HUES48 (cell line): ENCODE results near the gene SMCO2.

Source experiments
- H3K27ac ChIP-seq: one replicate; pipeline ENCODE4 v1.7.0; 2013; ENCODE audit warnings: low read depth, low read length, inconsistent platforms
- H3K27me3 ChIP-seq: 2 replicates; pipeline ENCODE4 v1.6.1; 2013; ENCODE audit warnings: mild to moderate bottlenecking, low read length; ENCODE audit not compliant: control insufficient read depth, insufficient read depth
- H3K36me3 ChIP-seq: 2 replicates; pipeline ENCODE4 v1.6.1; 2013; ENCODE audit warnings: low read length; ENCODE audit not compliant: control insufficient read depth, insufficient read depth
- H3K4me1 ChIP-seq: 2 replicates; pipeline ENCODE4 v1.6.1; 2013; ENCODE audit warnings: mild to moderate bottlenecking, low read length; ENCODE audit not compliant: control insufficient read depth, insufficient read depth
- H3K4me3 ChIP-seq: 2 replicates; pipeline ENCODE4 v1.5.1; 2013; ENCODE audit warnings: mild to moderate bottlenecking, low read depth, low read length
- H3K9ac ChIP-seq: 2 replicates; pipeline ENCODE4 v1.6.1; 2013; ENCODE audit warnings: mild to moderate bottlenecking, low read depth, low read length, moderate library complexity
- H3K9me3 ChIP-seq: 2 replicates; pipeline ENCODE4 v1.6.1; 2013; ENCODE audit warnings: low read length; ENCODE audit not compliant: control insufficient read depth, insufficient read depth

Gene SMCO2

GRCh38 chr12:27446436-27446835 is at the start of gene SMCO2:
SMCO2 (plus strand) TSS chr12:27446736; CDS start chr12:27470632, 23,896 bp downstream.
- H3K27me3 ChIP-seq: no peaks in the 10 kb centered on the region
- H3K27ac ChIP-seq: no peak within 1 kb of the TSS
- H3K9ac ChIP-seq: no peak within 1 kb of the TSS
- H3K36me3 ChIP-seq: no peaks in the 10 kb centered on the region
- H3K9me3 ChIP-seq: no peaks in the 10 kb centered on the region
- no peak within 1 kb of the TSS for H3K4me3 ChIP-seq
- 0 out of 2 replicates have a peak, but pooled peaks cover 5% of the 10 kb centered on the region for H3K4me1 ChIP-seq

- peaks cover 30% of the 10 kb centered on the region for H3K36me3 ChIP-seq
- H3K4me1 ChIP-seq: no peaks in the 10 kb centered on the region
- H3K4me3 ChIP-seq: no peak overlapping the region
- peaks cover 3% of the 10 kb centered on the region; the same call in 1 of the 2 replicates for H3K9me3 ChIP-seq
- no peaks in the 10 kb centered on the region for H3K27me3 ChIP-seq
- no peak overlapping the region for H3K9ac ChIP-seq
- no peak overlapping the region for H3K27ac ChIP-seq
These were observed 48.1 kb upstream of the SMCO2 start for GRCh38 chr12:27398466-27398865.

GRCh38 chr12:27399074-27399473 is 47.5 kb upstream of the SMCO2 start:
- no peak overlapping the region for H3K27ac ChIP-seq
- H3K4me1 ChIP-seq: no peaks in the 10 kb centered on the region
- H3K4me3 ChIP-seq: no peak overlapping the region
- no peaks in the 10 kb centered on the region for H3K27me3 ChIP-seq
- H3K36me3 ChIP-seq: peaks cover 31% of the 10 kb centered on the region
- H3K9me3 ChIP-seq: peaks cover 8% of the 10 kb centered on the region
- H3K9ac ChIP-seq: no peak overlapping the region

GRCh38 chr12:27400856-27401354 is 45.6 kb upstream of the SMCO2 start:
- Histone ChIP-seq H3K9me3 (peaks cover 14% of the 10 kb centered on the region), H3K36me3 (peaks cover 34% of the 10 kb centered on the region), H3K4me3 (no peak overlapping the region), H3K27ac (no peak overlapping the region), H3K27me3 (no peaks in the 10 kb centered on the region), H3K4me1 (no peaks in the 10 kb centered on the region), H3K9ac (no peak overlapping the region)

- Histone ChIP-seq H3K27ac (no peak overlapping the region), H3K4me3 (no peak overlapping the region), H3K27me3 (no peaks in the 10 kb centered on the region), H3K9me3 (no peaks in the 10 kb centered on the region), H3K36me3 (peaks cover 21% of the 10 kb centered on the region), H3K9ac (no peak overlapping the region), H3K4me1 (no peaks in the 10 kb centered on the region)
These were observed 34.5 kb upstream of the SMCO2 start for GRCh38 chr12:27412047-27412446.

- Histone ChIP-seq H3K9me3 (no peaks in the 10 kb centered on the region), H3K27me3 (no peaks in the 10 kb centered on the region), H3K4me3 (no peak overlapping the region), H3K27ac (no peak overlapping the region), H3K4me1 (0 out of 2 replicates have a peak, but pooled peaks cover under 1% of the 10 kb centered on the region), H3K9ac (no peak overlapping the region), H3K36me3 (peaks cover 18% of the 10 kb centered on the region)
These were observed 23.8 kb upstream of the SMCO2 start for GRCh38 chr12:27422697-27423096.

GRCh38 chr12:27424631-27425230 is 21.8 kb upstream of the SMCO2 start:
- no peak overlapping the region for H3K9ac ChIP-seq
- H3K36me3 ChIP-seq: peaks cover 12% of the 10 kb centered on the region
- no peaks in the 10 kb centered on the region for H3K9me3 ChIP-seq
- H3K27me3 ChIP-seq: no peaks in the 10 kb centered on the region
- H3K27ac ChIP-seq: no peak overlapping the region
- peaks cover 9% of the 10 kb centered on the region for H3K4me1 ChIP-seq
- no peak overlapping the region for H3K4me3 ChIP-seq

GRCh38 chr12:27425306-27425705 is 21.2 kb upstream of the SMCO2 start:
- Histone ChIP-seq H3K9ac (no peak overlapping the region), H3K4me3 (no peak overlapping the region), H3K4me1 (peaks cover 9% of the 10 kb centered on the region), H3K36me3 (peaks cover 8% of the 10 kb centered on the region), H3K27ac (no peak overlapping the region), H3K27me3 (no peaks in the 10 kb centered on the region), H3K9me3 (no peaks in the 10 kb centered on the region)

- Histone ChIP-seq H3K36me3 (no peaks in the 10 kb centered on the region), H3K9me3 (peaks cover 4% of the 10 kb centered on the region; the same call in 1 of the 2 replicates), H3K9ac (no peak overlapping the region), H3K4me3 (no peak overlapping the region), H3K27ac (no peak overlapping the region), H3K27me3 (no peaks in the 10 kb centered on the region), H3K4me1 (peaks cover 9% of the 10 kb centered on the region)
These were observed 19.6 kb upstream of the SMCO2 start for GRCh38 chr12:27426743-27427487.

- H3K36me3 ChIP-seq: no peaks in the 10 kb centered on the region
These were observed 18.7 kb upstream of the SMCO2 start for GRCh38 chr12:27427824-27428223.

GRCh38 chr12:27428466-27428865 is 18.1 kb upstream of the SMCO2 start:
- peaks cover 4% of the 10 kb centered on the region; the same call in 1 of the 2 replicates for H3K9me3 ChIP-seq
- no peak overlapping the region for H3K27ac ChIP-seq
- H3K4me3 ChIP-seq: no peak overlapping the region
- peaks cover 9% of the 10 kb centered on the region for H3K4me1 ChIP-seq
- H3K36me3 ChIP-seq: no peaks in the 10 kb centered on the region
- H3K27me3 ChIP-seq: no peaks in the 10 kb centered on the region
- H3K9ac ChIP-seq: no peak overlapping the region

More at GRCh38 chr12:27427824-27428223, 18.7 kb upstream of the SMCO2 start:
- Histone ChIP-seq H3K9ac (no peak overlapping the region), H3K27me3 (no peaks in the 10 kb centered on the region), H3K4me3 (no peak overlapping the region), H3K9me3 (peaks cover 4% of the 10 kb centered on the region; the same call in 1 of the 2 replicates), H3K4me1 (peaks cover 9% of the 10 kb centered on the region), H3K27ac (no peak overlapping the region)
